GM23338 (cell line): Measurements from ENCODE around the gene NEURL3. TPM values are rescaled to one million over a fixed set of nuclear protein-coding genes. Genes with fewer than 3 reads are reported as not detected.

Experiments used
- ATAC-seq: fragments of 200-7000 bp; cut with Tn5 transposase; 3 replicates; pipeline ENCODE4 v1.9.1; 2020
- DNase-seq: peaks from one replicate; pipeline ENCODE4 v3.0.0-alpha.2; 2015; ENCODE audit warnings: low spot score
- H2AFZ ChIP-seq: fragments of 200-600 bp; sonication (generic); 2 replicates; pipeline ENCODE4 v1.8.0; 2016; ENCODE audit warnings: antibody characterized with exemption, mild to moderate bottlenecking, moderate library complexity
- H3F3A ChIP-seq: fragments of 200-600 bp; sonication (generic); replicated peaks from 2 replicates; pipeline ENCODE4 v1.8.0; 2017; ENCODE audit warnings: antibody characterized with exemption, mixed run types, low read depth
- H3K27ac ChIP-seq: fragments of 200-600 bp; sonication (generic); 2 replicates; pipeline ENCODE4 v1.6.1; 2016; ENCODE audit warnings: low read depth
- H3K27me3 ChIP-seq: fragments of 200-600 bp; sonication (generic); 2 replicates; pipeline ENCODE4 v1.8.0; 2016; ENCODE audit warnings: mild to moderate bottlenecking, mixed run types, moderate library complexity; ENCODE audit not compliant: insufficient read depth
- H3K36me3 ChIP-seq: fragments of 200-600 bp; sonication (generic); 2 replicates; pipeline ENCODE4 v1.8.0; 2016; ENCODE audit warnings: mild to moderate bottlenecking; ENCODE audit not compliant: insufficient read depth
- H3K4me1 ChIP-seq: fragments of 200-600 bp; sonication (generic); 2 replicates; pipeline ENCODE4 v1.8.0; 2016; ENCODE audit warnings: mild to moderate bottlenecking, moderate library complexity; ENCODE audit not compliant: insufficient read depth
- H3K4me2 ChIP-seq: fragments of 200-600 bp; sonication (generic); 2 replicates; pipeline ENCODE4 v1.7.1; 2017; ENCODE audit warnings: mixed run types
- H3K4me3 ChIP-seq: fragments of 200-600 bp; sonication (generic); 2 replicates; pipeline ENCODE4 v1.6.1; 2016; ENCODE audit warnings: mixed run types
- H3K79me2 ChIP-seq: fragments of 200-600 bp; sonication (generic); replicated peaks from 2 replicates; pipeline ENCODE4 v1.8.0; 2017; ENCODE audit warnings: mild to moderate bottlenecking; ENCODE audit not compliant: insufficient read depth
- H3K9me2 ChIP-seq: fragments of 200-600 bp; sonication (generic); 2 replicates; pipeline ENCODE4 v1.8.0; 2017; ENCODE audit not compliant: insufficient read depth
- H4K20me1 ChIP-seq: fragments of 200-600 bp; sonication (generic); replicated peaks from 2 replicates; pipeline ENCODE4 v1.8.0; 2017; ENCODE audit warnings: mild to moderate bottlenecking; ENCODE audit not compliant: insufficient read depth
- H3K27ac Mint-ChIP-seq: 2 replicates; pipeline ENCODE4 v1.8.0; 2020; ENCODE audit warnings: inconsistent platforms, mild to moderate bottlenecking, moderate library complexity, mixed read lengths
- H3K27me3 Mint-ChIP-seq: 3 replicates; pipeline ENCODE4 v1.8.0; 2022; ENCODE audit warnings: low read depth, mild to moderate bottlenecking, moderate library complexity, mixed read lengths, inconsistent platforms; ENCODE audit not compliant: insufficient read depth, poor library complexity
- H3K36me3 Mint-ChIP-seq: 3 replicates; pipeline ENCODE4 v1.8.0; 2021; ENCODE audit warnings: low read depth, mild to moderate bottlenecking, inconsistent platforms, moderate library complexity, mixed read lengths
- H3K4me1 Mint-ChIP-seq: 3 replicates; pipeline ENCODE4 v1.8.0; 2020; ENCODE audit warnings: mild to moderate bottlenecking, inconsistent platforms, mixed read lengths
- H3K4me3 Mint-ChIP-seq: 3 replicates; pipeline ENCODE4 v1.8.0; 2021; ENCODE audit warnings: moderate library complexity, mild to moderate bottlenecking, inconsistent platforms, mixed read lengths
- H3K9me3 Mint-ChIP-seq: 3 replicates; pipeline ENCODE4 v1.8.0; 2020; ENCODE audit warnings: moderate library complexity, mild to moderate bottlenecking, inconsistent platforms, mixed read lengths
- CREB1 ChIP-seq: fragments of 250-450 bp; sonication (Bioruptor Pico); IDR thresholded peaks from 2 replicates; pipeline ENCODE4 v1.5.0; 2020; ENCODE audit warnings: low read depth, mild to moderate bottlenecking, moderate library complexity
- CTCF ChIP-seq, 2 experiments: fragments of 200-600 bp in 1 of 2; sonication (generic) in 1 of 2; conservative IDR thresholded peaks; 2 replicates each; pipeline versions ENCODE4 v1.5.1 to v1.6.1; 2016 to 2017; ENCODE audit warnings: antibody characterized with exemption in 2 of 2, low read depth in 2 of 2, mild to moderate bottlenecking in 2 of 2, moderate library complexity in 1 of 2
- ETS1 ChIP-seq: IDR thresholded peaks from 2 replicates; pipeline ENCODE4 v1.6.1; 2016; ENCODE audit warnings: antibody characterized with exemption
- EZH2 ChIP-seq: fragments of 200-600 bp; sonication (generic); IDR thresholded peaks from one replicate; pipeline ENCODE4 v1.8.0; 2017; ENCODE audit warnings: antibody characterized with exemption, mild to moderate bottlenecking, low read depth; ENCODE audit not compliant: unreplicated experiment
- EZH2phosphoT487 ChIP-seq: fragments of 200-600 bp; sonication (generic); IDR thresholded peaks from one replicate; pipeline ENCODE4 v1.8.1; 2018; ENCODE audit warnings: antibody characterized with exemption; ENCODE audit not compliant: unreplicated experiment
- JUNB ChIP-seq: IDR thresholded peaks from one replicate; pipeline ENCODE4 v1.6.1; 2016; ENCODE audit warnings: antibody characterized with exemption; ENCODE audit not compliant: unreplicated experiment
- NANOG ChIP-seq: IDR thresholded peaks from 2 replicates; pipeline ENCODE4 v1.6.1; 2016; ENCODE audit warnings: antibody characterized with exemption, borderline replicate concordance
- POLR2AphosphoS5 ChIP-seq: IDR thresholded peaks from 2 replicates; pipeline ENCODE4 v1.6.1; 2016; ENCODE audit warnings: antibody characterized with exemption, low read depth
- REST ChIP-seq: IDR thresholded peaks from one replicate; pipeline ENCODE4 v1.6.1; 2018; ENCODE audit warnings: antibody characterized with exemption; ENCODE audit not compliant: unreplicated experiment
- STAT1 ChIP-seq: IDR thresholded peaks from one replicate; pipeline ENCODE4 v1.6.1; 2016; ENCODE audit warnings: antibody characterized with exemption; ENCODE audit not compliant: unreplicated experiment
- ZNF114 ChIP-seq: fragments of 250-450 bp; sonication (Bioruptor Pico); IDR thresholded peaks from 2 replicates; pipeline ENCODE4 v1.5.0; 2020; ENCODE audit warnings: mild to moderate bottlenecking, moderate library complexity
- ZNF331 ChIP-seq: fragments of 250-450 bp; sonication (Bioruptor Pico); IDR thresholded peaks from 2 replicates; pipeline ENCODE4 v1.5.0; 2020; ENCODE audit warnings: low read depth, mild to moderate bottlenecking, moderate library complexity
- ZNF462 ChIP-seq: fragments of 250-450 bp; sonication (Bioruptor Pico); IDR thresholded peaks from 2 replicates; pipeline ENCODE4 v1.5.0; 2020; ENCODE audit warnings: mild to moderate bottlenecking, moderate library complexity
- polyA plus RNA-seq: library from polyadenylated mRNA; unstranded; fragments of >200 nt; fragmentation: Nextera tagmentation; extraction: Ambion mirVana; gene quantifications from 2 replicates; pipeline ENCODE4 v1.2.1, GENCODE V29; 2016
- total RNA-seq: library from RNA; depleted of rRNA; stranded (reverse); fragments of >200 nt; shearing (Covaris generic); gene quantifications from 2 replicates; pipeline ENCODE4 v1.2.3, GENCODE V29; 2014

The NEURL3 gene
- total and polyA plus RNA-seq, 2 experiments from 2014 or later, result 0.21 TPM; not detected in 1

- Histone ChIP-seq H3K9me2 (no peaks in the 10 kb centered on the region), H3K4me3 (no peak overlapping the region), H3K79me2 (no peaks in the 10 kb centered on the region), H3K4me2 (no peak overlapping the region), H3K27ac (no peak overlapping the region), H3F3A (0 out of 2 replicates have a peak, but pooled peaks cover 2% of the 10 kb centered on the region), H3K27me3 (peaks cover 10% of the 10 kb centered on the region), H2AFZ (no peak overlapping the region), H4K20me1 (no peaks in the 10 kb centered on the region), H3K4me1 (peaks cover 3% of the 10 kb centered on the region; the same call in 1 of the 2 replicates), H3K36me3 (no peaks in the 10 kb centered on the region; the same call in 1 of the 2 replicates)
- H3K9me3 Mint-ChIP-seq, result peaks cover 23% of the 10 kb centered on the region
- H3K4me1 Mint-ChIP-seq, result peaks cover 11% of the 10 kb centered on the region
- no peak for DNase-seq
- no peak for ATAC-seq
- TF ChIP-seq NANOG (no peak), POLR2AphosphoS5 (no peak), REST (no peak), ETS1 (no peak), EZH2phosphoT487 (no peak), ZNF114 (CRISPR knock-in tag) (no peak), CREB1 (no peak), EZH2 (no peak), ZNF462 (CRISPR knock-in tag) (no peak), JUNB (no peak), ZNF331 (CRISPR knock-in tag) (no peak), CTCF (conservative IDR thresholded peaks at IDR 0.05; ENCODE audit: low read depth in 2 of 2) (no peak), STAT1 (no peak)
- H3K36me3 Mint-ChIP-seq, result peaks cover 10% of the 10 kb centered on the region; the same call in 2 of the 3 replicates
- no peak overlapping the region for H3K4me3 Mint-ChIP-seq
- H3K27me3 Mint-ChIP-seq, result peaks cover 36% of the 10 kb centered on the region
- no peak overlapping the region for H3K27ac Mint-ChIP-seq
Observed at GRCh38 chr2:96512341-96512740, 7.2 kb upstream of the NEURL3 start.
